GM19025 (cell line): Measurements from ENCODE around the gene GCSH.

Experiments used
- ATAC-seq: cut with Tn5 transposase; IDR thresholded peaks from one replicate; pipeline ENCODE4 v1.9.1; 2021; ENCODE audit warnings: mild to moderate bottlenecking, low read depth, moderate library complexity; ENCODE audit not compliant: unreplicated experiment

The GCSH gene

GRCh38 chr16:81105946-81106345 is 9.8 kb upstream of the GCSH start:
- ATAC-seq, result no peak

DNA sequence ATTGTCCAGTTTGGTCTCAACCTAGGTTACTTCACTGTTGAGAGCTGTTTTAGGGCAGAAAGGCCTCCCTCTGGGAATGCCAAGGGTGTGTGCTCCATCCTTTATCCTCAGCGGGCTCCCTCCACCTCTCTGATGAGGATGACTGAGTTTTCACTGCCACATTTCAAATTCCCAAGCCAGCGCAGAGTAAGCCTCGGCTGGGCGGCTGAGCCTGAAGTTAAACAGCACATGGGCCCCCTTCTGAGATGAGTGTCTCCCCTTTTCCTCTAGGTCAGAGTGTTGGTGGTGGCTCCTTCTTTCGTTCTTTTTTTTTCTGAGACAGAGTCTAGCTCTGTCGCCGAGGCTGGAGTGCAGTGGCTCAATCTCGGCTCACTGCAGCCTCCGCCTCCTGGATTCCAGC is 5.5 kb upstream of the GCSH start:
- ATAC-seq, result no peak

GRCh38 chr16:81099958-81100357 is 3.8 kb upstream of the GCSH start:
- no peak for ATAC-seq

DNA sequence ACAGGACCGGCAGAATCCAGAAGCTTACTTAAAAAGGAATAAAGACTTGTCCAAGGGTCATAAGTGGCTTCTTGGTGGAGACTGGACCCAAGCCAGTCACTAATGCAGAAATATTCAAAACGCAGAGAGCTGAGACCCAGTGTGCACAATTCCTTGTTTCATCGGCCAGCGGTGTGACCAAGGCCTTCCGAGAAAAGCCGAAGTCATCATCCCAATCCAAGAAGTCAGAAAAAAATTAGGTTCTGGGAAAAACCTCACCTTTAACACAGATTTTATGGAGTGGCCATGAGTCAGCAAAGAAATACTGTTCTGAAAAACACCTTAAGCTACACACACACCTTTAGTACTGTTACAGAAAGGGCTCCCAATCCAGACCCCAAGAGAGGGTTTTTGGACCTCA is 1.0 kb upstream of the GCSH start:
- ATAC-seq, result no peak

DNA sequence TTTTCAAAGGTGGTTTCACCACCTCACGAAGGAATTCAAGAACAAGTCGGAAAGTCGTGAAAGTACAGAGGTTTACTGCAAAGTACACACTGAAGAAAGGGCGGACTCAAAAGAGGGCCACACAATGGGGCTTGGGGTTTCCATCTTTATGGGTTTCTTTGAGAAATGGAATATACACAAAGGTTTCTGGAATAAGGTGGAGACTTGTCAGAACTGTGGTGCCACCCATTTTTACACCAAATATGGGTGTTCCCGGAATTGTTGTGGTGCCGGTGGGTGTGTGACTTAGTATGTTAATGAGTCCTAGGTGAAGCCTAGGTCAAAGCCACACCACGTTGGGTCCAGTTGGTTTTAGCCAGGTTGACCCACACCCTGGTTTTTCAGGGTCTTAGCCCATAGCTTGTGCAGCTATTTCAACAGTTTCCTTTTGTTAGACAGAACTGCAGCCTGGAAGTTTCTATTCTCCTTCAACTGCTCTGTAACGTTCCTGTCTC is 567 bp upstream of the GCSH start:
- no peak for ATAC-seq

DNA sequence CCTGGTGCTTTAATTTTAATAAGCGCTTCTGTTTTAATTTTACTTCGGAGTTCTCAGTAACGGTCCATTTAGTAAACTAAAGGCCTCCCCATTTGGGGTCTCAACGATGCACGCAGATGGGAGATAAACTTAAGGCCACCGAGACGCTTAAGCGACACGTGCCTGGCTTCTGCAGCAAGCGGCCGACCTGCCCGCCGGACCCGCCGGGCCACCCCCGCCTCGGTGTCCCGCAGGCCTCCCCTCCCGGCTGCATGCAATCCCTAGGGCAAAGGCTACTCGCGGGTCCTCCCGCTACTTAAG is 592 bp downstream of the GCSH start:
- ATAC-seq, result no peak

GRCh38 chr16:81094771-81095251 is 1.4 kb downstream of the GCSH start:
- ATAC-seq, result no peak

- ATAC-seq, result no peak
Observed at GRCh38 chr16:81088836-81089235, 7.4 kb downstream of the GCSH start.

DNA sequence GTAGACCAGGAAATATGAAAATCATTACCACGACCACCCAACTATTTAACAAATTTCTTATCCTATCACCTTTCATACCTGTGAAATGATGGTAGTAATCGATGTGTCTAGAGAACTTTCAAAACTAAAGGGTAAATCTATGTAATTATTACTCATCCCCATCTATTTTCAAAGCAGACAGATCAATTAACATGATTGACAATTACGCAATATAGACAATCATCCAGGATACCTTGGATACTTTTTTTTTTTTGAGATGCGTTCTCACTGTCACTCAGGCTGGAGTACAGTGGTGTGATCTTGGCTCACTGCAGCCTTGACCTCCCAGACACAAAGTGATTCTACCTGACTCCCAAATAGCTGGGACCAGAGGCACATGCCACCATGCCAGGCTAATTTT is 15.2 kb downstream of the GCSH start:
- no peak for ATAC-seq

DNA sequence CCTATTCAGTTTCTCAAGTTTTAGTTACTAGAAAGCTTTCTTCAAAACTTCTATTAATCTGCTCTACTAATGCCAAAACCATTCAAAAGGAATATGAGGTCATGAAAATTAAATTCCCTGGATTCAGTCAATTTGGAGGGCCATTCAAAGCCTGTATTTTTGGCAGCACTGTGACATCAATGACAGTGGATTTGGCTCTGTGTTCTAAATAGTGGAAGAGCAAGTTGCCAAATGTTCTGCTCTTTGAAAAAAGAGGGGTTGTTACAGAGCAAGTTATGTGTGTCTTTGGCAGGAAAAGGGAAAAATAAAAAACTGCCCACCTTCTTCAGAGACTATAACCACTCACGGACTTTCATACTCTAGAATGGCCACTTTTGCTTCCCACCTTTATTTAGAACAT is 16.0 kb downstream of the GCSH start:
- no peak for ATAC-seq

GRCh38 chr16:81077076-81077940 is 18.9 kb downstream of the GCSH start, which contains the start of gene C16orf46:
Gene C16orf46, minus strand, starts transcription at chr16:81077238. Its CDS starts 13,283 bp downstream, at chr16:81063955.
- peak; percentile 97 for ATAC-seq

GRCh38 chr16:81076566-81077075 is 19.6 kb downstream of the GCSH start:
- peak; percentile 83 for ATAC-seq

DNA sequence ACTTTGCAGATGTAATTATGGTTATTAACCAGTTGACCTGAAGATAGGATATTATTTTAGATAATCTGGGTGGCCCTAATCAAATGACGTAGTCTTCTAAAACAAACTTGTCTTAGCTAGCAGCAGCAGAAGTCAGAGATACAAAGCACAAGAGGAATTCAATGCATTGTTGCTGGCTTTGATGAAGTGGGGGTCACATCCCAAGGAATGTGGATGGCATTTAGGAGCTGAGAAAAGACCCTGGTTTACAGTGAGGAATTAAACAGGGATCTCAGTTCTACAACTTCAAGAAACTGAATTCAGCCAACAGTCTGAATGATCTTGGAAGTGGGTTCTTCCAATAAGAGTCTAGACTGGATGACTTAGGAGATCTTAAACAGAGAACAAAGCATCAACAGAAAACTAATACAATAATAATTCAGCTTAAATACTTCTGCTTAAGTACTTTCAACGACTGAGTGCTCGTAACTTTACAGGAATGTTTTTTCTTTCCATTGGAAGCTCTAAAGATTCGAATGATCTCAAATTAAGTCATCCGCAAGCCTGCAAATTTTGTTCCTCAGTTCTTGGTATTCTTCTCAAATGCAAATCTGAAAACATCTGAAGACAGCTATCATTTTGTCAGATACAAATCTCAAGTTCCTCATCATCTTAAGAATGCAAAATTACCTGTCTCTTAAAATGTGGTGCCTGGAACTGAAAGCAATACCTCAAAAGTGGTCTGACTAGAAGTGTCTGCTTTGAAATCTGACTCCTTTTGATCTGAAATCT is 22.4 kb downstream of the GCSH start:
- no peak for ATAC-seq

DNA sequence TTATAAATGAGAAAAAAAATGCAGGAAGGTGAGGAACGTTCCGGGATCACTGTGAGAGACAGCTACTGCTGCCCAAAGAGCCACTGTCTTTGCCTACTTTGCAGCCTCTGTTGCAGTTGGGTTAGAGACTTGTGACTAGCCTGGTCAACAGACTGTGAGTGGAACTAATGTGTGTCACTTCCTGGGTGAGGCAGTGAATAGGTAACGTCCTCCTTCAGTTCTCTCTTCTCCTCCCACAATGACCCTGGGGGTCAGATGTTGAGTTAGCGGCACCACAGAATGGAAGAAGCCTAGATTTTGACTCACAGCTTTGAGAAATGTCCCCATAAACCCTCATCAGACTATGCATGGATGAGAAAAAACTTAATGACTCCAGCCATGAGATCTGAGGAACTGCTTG is 24.4 kb downstream of the GCSH start:
- ATAC-seq, result no peak

DNA sequence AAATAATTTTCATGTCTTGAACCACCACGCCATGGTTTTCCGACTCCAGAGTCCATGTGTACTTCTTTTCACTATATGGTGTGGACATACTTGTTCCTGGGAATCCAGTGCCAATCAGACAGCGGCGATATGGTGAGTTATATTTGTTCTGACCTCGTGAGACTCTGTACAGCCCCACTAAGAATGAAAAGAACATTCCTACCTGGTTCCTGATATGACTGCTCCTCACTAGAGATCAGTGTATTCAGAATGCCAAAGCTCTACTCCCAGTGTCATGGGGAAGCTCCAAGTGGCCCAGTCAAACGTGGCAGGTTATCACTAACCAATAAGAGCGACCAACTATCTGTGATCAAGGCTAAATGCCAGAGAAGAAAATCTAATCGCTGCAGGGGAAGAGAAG is 25.2 kb downstream of the GCSH start:
- no peak for ATAC-seq

- no peak for ATAC-seq
Observed at GRCh38 chr16:81069063-81069462, 27.1 kb downstream of the GCSH start.

DNA sequence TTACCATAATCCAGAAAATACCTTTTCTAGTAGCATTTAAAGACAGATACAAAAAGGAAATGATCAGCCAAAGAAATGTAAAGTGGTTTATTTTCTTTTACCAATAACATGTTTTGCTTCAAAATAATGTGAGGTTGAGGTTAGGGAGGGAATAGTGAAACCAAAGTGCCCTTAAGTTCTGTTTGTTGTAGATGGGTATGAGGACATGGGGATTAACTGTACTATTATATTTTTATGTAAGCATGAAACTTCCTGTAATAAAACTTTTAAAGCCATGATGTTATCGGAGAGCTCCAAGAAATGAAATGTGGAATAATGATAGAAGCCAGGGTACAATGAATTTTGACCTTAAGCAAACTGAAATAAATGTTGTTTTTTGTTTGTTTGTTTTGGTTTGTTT is 29.0 kb downstream of the GCSH start:
- no peak for ATAC-seq

GRCh38 chr16:81066681-81067080 is 29.5 kb downstream of the GCSH start:
- ATAC-seq, result no peak

- no peak for ATAC-seq
Observed at GRCh38 chr16:81061871-81062608, 34.2 kb downstream of the GCSH start.

GRCh38 chr16:81061307-81061640 is 34.9 kb downstream of the GCSH start:
- no peak for ATAC-seq
